IPS-20b (cell line): ENCODE measurements around the gene PRDM5.

ENCODE experiments used
- H3K27ac ChIP-seq: one replicate; pipeline ENCODE4 v1.5.1; 2013; ENCODE audit warnings: low read length
- H3K27me3 ChIP-seq: 2 replicates; pipeline ENCODE4 v1.6.1; 2013; ENCODE audit warnings: mild to moderate bottlenecking, low read length, inconsistent platforms; ENCODE audit not compliant: insufficient read depth
- H3K36me3 ChIP-seq: 2 replicates; pipeline ENCODE4 v1.6.1; 2013; ENCODE audit warnings: low read depth, mild to moderate bottlenecking, inconsistent platforms, low read length, moderate library complexity; ENCODE audit not compliant: insufficient read depth
- H3K4me1 ChIP-seq: 2 replicates; pipeline ENCODE4 v1.6.1; 2013; ENCODE audit warnings: mild to moderate bottlenecking, control low read depth, inconsistent platforms, low read length, moderate library complexity; ENCODE audit not compliant: insufficient read depth
- H3K4me3 ChIP-seq: 2 replicates; pipeline ENCODE4 v1.5.1; 2013; ENCODE audit warnings: mild to moderate bottlenecking, low read length, inconsistent platforms
- H3K9ac ChIP-seq: 2 replicates; pipeline ENCODE4 v1.6.1; 2013; ENCODE audit warnings: low read depth, mild to moderate bottlenecking, inconsistent platforms, low read length, moderate library complexity
- H3K9me3 ChIP-seq: 2 replicates; pipeline ENCODE4 v1.6.1; 2013; ENCODE audit warnings: mild to moderate bottlenecking, low read depth, low read length, inconsistent platforms; ENCODE audit not compliant: insufficient read depth

The PRDM5 gene

DNA sequence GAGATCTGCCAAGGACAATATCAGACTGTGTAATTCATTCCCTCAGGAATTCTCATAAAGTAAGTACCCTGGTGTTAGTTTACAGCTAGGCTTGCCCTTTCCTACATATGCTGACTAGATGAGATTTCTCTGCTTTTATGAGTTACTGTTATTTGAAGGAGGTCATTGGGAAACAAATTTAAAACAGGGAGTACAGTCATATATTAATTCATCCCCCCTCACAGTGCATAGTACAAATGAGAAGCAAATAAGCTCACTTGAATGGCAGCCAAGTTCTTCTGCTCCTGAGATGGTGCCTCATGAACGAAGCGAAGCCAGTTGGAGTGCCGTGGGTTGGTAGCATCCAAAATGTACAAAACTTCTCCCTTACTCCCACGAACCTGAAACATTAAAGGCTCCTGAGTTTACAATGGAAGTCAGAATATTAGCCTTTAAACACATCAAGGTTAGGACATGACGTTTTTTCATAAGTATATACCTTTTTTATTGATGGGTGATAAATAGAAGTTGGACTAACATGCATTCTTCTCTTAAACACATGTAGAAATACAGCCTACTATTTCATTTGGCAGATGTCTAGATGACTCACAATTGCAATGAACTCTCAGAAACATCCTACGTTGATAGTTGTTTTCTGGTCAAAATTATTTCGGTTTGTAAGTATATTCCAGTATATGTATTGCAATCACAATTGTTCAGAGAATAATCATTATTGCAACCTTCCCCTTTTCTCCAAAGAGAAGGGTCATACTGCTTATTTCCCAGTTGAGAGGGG, 69.2 kb downstream of the PRDM5 start:
- Histone ChIP-seq H3K9me3 (no peaks in the 10 kb centered on the region), H3K9ac (no peak overlapping the region), H3K36me3 (peaks cover 6% of the 10 kb centered on the region; the same call in 1 of the 2 replicates), H3K27ac (no peak overlapping the region), H3K4me1 (peaks cover 3% of the 10 kb centered on the region; the same call in 1 of the 2 replicates), H3K27me3 (no peaks in the 10 kb centered on the region), H3K4me3 (no peak overlapping the region)

DNA sequence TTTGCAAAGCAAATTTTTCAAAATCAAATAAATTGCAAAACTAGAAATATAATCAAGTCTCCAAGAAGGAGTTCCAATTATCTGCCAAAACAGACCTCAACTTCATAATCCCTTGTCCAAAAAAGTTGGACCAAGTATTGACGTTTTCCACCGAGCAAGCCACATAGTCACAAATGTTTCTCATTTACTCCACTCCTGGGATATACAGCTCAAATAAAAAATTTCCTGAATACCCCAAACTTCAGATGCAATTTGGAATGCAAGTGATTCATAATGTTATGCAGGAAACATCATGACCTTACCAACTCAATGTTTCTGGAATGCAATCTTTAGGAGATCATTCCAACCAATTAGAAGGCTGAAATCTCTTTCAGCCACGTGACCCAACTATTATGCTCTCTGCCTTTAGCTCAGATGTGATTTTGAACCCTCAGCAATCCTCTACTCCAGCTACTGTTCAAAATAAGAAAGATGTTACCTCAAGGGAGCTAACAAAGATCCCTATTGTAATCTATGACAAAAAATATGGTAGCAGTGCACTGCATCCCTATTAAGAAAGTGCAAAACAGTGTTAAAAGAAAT, 72.4 kb downstream of the PRDM5 start:
- Histone ChIP-seq H3K9me3 (no peaks in the 10 kb centered on the region), H3K4me1 (no peaks in the 10 kb centered on the region), H3K4me3 (no peak overlapping the region), H3K27ac (no peak overlapping the region), H3K27me3 (no peaks in the 10 kb centered on the region), H3K9ac (no peak overlapping the region), H3K36me3 (peaks cover 6% of the 10 kb centered on the region; the same call in 1 of the 2 replicates)

DNA sequence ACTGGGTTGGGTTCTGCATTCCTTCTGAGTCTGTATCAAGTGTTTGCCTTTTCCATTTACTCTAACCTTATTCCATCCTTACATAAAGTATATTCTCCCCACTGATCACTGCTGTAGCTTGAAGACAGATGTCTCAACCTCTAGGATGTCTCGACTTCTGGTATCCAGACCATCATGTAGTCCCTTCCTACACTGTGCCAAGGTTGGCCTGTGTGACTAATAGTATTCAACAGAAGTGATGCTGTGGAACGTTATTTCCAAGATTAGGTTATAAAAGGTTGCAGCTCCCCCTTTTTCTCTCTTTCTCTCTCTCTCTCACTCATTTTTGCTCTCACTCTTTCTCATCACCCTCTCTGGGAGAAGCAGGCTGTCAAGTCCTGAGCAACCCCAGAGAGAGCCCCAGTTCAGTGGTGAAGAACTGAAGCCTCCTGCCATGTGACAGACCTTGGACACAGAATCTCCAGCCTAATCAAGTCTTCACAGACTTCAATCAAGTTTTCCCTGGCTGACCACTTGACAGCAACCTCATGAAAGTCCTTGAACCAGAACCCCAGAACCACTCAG, 75.4 kb downstream of the PRDM5 start:
- no peak overlapping the region for H3K4me3 ChIP-seq
- H3K36me3 ChIP-seq = peaks cover 5% of the 10 kb centered on the region; the same call in 1 of the 2 replicates
- H3K9ac ChIP-seq = no peak overlapping the region
- H3K27ac ChIP-seq = no peak overlapping the region
- H3K9me3 ChIP-seq = no peaks in the 10 kb centered on the region
- no peaks in the 10 kb centered on the region for H3K27me3 ChIP-seq
- no peaks in the 10 kb centered on the region for H3K4me1 ChIP-seq

DNA sequence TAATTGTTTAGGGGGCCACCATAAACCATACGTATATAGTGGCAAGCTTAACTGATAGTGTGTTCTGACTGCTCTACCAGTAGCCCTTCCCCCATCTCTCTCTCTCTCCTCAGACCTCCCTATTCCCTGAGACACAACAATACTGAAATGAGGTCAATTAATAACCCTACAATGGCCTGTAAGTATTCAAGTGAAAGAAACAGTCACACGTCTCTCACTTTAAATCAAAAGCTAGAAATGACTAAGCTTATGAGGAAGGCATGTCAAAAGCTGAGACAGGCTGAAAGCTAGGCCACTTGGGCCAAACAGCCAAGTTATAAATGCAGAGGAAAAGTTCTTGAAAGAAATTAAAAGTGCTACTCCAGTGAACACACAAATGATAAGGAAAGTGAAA, 78.0 kb downstream of the PRDM5 start:
- Histone ChIP-seq H3K9ac (no peak overlapping the region), H3K27me3 (no peaks in the 10 kb centered on the region), H3K4me1 (no peaks in the 10 kb centered on the region), H3K27ac (no peak overlapping the region), H3K36me3 (no peaks in the 10 kb centered on the region), H3K4me3 (no peak overlapping the region), H3K9me3 (no peaks in the 10 kb centered on the region)

DNA sequence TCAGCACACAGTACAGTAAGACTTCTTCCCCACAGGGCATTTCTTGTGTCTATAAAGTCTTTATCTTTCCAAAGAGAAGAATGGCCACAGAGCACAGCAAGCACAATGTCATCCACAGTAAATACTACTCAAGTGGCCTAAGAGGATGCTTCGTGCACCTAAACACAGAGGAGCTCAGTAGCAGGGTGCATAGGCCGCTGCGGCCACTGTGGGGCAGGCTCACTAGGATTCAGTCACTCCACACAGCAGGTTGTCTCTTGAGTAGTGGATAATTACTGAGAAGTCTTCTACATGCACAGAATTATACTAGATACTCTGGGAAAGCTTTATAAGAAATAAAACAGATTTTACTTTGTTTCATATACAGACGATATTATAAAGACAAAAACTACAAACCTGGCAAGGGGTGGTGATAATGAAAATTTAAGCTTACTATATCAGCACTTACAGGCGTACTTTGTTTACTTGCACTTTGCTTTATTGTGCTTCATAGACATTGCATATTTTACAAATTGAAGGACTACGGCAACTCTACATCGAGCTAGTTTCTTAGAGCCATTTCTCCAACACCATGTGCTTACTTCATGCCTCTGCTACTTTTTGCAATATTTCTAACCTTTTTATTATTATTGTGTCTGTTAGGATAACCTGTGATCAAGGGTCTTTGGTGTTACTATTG, 78.5 kb downstream of the PRDM5 start:
- H3K27ac ChIP-seq = no peak overlapping the region
- H3K4me3 ChIP-seq = no peak overlapping the region
- no peak overlapping the region for H3K9ac ChIP-seq
- no peaks in the 10 kb centered on the region for H3K9me3 ChIP-seq
- no peaks in the 10 kb centered on the region for H3K4me1 ChIP-seq
- H3K36me3 ChIP-seq = no peaks in the 10 kb centered on the region
- no peaks in the 10 kb centered on the region for H3K27me3 ChIP-seq

DNA sequence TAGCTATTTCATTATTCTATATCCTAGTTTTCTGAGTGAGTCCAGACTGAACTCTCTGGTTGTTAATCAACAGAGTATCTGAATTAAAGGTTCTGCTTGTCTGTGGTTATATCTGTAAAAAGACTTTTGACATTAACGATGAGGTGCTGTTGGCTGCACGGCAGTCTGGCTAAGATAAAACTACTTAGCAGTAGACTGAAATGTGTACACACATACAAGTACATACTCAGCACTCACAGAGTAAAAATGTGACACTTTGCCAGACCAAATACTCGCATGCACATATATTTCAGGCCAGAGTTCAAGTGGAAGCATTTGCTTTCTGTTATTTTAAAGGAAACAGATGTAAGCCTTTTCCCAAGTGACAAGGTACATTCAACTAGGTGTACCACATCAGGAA, 80.5 kb downstream of the PRDM5 start:
- Histone ChIP-seq H3K4me3 (no peak overlapping the region), H3K4me1 (no peaks in the 10 kb centered on the region), H3K9ac (no peak overlapping the region), H3K27ac (no peak overlapping the region), H3K9me3 (no peaks in the 10 kb centered on the region), H3K36me3 (no peaks in the 10 kb centered on the region), H3K27me3 (no peaks in the 10 kb centered on the region)

DNA sequence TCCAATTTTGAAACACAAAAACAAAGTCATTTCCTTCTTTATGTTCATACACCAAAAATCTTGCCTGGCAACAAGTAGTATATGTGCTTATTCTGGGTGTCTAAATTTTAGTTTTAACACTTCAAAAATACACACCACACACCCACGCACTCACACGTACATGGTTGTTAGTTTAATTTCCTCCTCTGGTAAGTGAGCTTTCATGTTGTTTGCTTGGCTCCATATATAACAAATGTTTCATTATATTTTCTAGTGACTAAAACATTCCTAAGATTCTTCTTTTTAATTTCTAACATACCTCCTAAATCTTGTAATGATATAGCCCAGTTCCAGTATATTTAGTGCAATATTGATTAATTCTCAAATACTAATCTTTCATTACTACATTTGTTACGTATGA, 80.9 kb downstream of the PRDM5 start:
- no peak overlapping the region for H3K4me3 ChIP-seq
- no peaks in the 10 kb centered on the region for H3K36me3 ChIP-seq
- no peaks in the 10 kb centered on the region for H3K9me3 ChIP-seq
- H3K27ac ChIP-seq = no peak overlapping the region
- no peaks in the 10 kb centered on the region for H3K27me3 ChIP-seq
- no peak overlapping the region for H3K9ac ChIP-seq
- no peaks in the 10 kb centered on the region for H3K4me1 ChIP-seq

DNA sequence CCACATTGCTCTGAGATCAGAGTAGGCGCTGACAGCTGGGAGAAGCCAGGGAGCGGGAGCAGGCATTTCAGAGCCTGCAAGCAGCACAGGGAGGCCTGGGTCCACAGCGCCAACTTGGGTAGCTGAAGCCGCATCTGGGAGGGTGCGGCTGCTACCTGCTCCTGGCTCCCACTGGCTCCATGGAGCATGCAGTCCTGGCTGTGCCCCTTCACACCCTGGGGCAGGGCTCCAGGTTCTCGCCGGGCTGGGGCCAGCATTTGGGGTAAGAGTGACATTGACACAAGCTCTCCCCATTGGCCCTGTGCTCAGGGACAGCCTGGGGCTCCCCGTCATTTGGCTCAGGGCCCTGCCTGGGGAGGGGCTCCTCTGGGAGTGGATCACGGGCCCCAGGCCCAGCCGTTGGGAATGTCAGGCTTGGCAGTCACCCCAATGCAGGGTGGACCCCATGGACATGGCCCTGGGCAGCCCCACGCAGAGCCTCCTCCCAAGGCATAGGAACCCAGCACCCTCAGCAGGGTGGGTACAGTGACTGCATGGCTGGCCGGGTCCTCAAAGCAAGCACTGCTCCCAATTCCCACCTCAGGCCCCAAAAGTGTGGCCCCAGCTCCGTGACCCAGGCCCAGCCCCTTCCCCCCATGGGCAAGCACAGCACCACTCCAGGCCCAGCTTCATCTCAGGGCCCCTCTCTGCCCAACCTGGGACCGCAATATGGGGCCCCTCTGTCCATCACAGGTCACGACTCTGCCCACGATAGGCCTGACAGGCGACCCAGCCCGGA, 82.4 kb downstream of the PRDM5 start:
- Histone ChIP-seq H3K9ac (no peak overlapping the region), H3K27me3 (no peaks in the 10 kb centered on the region), H3K9me3 (no peaks in the 10 kb centered on the region), H3K36me3 (no peaks in the 10 kb centered on the region), H3K4me3 (no peak overlapping the region), H3K27ac (no peak overlapping the region), H3K4me1 (no peaks in the 10 kb centered on the region)

DNA sequence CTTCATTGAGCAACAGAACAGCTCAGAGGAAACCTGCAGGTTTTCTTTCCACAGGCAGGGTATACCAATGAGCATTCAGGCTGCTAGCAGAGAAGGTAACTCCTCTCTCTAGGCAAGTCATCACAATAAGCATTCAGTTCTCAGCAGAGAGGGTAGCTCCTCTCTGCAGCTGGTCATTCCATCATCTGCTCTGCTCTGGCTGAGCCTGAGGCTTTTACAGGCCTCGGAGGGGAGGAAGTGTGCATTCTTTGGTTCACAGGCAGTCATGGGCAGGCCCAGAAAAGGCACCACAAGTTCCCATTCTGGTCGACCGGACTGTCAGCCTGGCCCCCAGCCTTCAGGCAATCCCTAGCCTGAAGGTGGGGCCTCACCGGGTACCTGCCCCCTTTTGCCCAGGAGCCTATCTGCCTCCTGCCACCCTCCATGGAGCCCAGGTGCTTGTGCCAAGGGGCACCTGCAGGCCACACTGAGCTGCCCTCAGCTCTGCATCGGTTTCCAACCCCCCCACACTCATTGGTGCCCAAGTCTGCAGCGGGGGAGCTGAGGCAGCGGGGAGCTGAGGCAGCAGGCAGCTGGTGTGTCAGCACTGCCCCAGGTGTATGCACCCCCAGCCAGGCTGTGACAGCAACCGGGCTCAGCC, 83.1 kb downstream of the PRDM5 start:
- Histone ChIP-seq H3K27ac (no peak overlapping the region), H3K4me3 (no peak overlapping the region), H3K36me3 (no peaks in the 10 kb centered on the region), H3K4me1 (no peaks in the 10 kb centered on the region), H3K27me3 (no peaks in the 10 kb centered on the region), H3K9me3 (peaks cover 1% of the 10 kb centered on the region; the same call in 1 of the 2 replicates), H3K9ac (no peak overlapping the region)

DNA sequence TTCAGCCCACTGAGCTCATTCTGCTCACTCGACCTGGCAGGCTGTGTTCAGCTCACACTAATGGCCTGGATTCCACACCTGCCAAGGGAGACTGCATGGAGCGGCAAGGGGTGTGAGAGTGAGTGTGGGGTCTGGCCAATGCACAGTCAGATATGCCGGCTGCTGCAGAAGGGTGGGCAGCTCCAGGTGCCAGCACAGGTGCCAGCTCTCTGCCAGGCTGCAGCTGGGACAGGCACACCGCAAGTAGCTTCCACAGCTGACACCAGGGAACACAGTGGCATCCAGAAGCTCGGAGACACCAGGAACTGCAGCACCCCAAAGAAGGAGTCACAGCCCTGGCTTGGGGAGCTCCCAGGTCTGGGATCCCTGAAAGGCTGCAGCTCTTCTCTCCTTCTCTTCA, 83.7 kb downstream of the PRDM5 start:
- H3K27me3 ChIP-seq = no peaks in the 10 kb centered on the region
- H3K36me3 ChIP-seq = no peaks in the 10 kb centered on the region
- peaks cover 3% of the 10 kb centered on the region; the same call in 1 of the 2 replicates for H3K9me3 ChIP-seq
- H3K9ac ChIP-seq = no peak overlapping the region
- no peak overlapping the region for H3K27ac ChIP-seq
- H3K4me3 ChIP-seq = no peak overlapping the region
- no peaks in the 10 kb centered on the region for H3K4me1 ChIP-seq

DNA sequence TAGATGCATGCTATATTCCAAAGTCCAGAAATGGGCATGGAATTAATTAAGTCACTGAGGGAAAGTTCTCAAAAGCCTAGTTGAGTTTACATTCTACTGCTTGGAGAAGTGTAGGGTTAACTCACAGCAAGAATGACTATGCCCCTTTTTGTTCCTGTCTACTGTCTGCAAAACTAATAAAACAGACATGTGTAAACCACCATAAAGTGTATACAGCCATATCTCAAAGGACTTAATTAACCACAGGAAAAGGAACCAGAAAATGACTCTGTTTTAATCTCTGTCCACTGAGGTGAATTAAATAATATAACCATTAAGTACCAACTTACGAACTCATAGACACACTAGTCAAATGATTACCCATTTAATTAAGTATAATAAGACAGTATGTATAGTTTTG, 84.9 kb downstream of the PRDM5 start:
- no peak overlapping the region for H3K4me3 ChIP-seq
- no peak overlapping the region for H3K27ac ChIP-seq
- no peaks in the 10 kb centered on the region for H3K27me3 ChIP-seq
- H3K9ac ChIP-seq = no peak overlapping the region
- no peaks in the 10 kb centered on the region for H3K36me3 ChIP-seq
- peaks cover 3% of the 10 kb centered on the region; the same call in 1 of the 2 replicates for H3K9me3 ChIP-seq
- H3K4me1 ChIP-seq = no peaks in the 10 kb centered on the region
